IMR-90 (cell line): ENCODE results near the gene C1QTNF9B. TPM values are rescaled to one million over a fixed set of nuclear protein-coding genes. Genes with fewer than 3 reads are reported as not detected.

Experiments used
- ATAC-seq: fragments of 200-7000 bp; cut with Tn5 transposase; 2 replicates; pipeline ENCODE4 v1.9.1; 2020; ENCODE audit warnings: low read depth, mild to moderate bottlenecking, moderate library complexity
- BruUV-seq: library from RNA; stranded (reverse); fragments of 400-500 nt; replicated peaks from 2 replicates; lab custom pipeline; 2021; lab: Mats Ljungman, UMichigan
- CTCF ChIA-PET: fragments of 300-600 bp; formaldehyde crosslinking; extraction: SDS; loops from one replicate; lab custom pipeline; 2021; ENCODE audit warnings: antibody characterized with exemption; lab: Yijun Ruan, JAX
- POLR2A ChIA-PET: fragments of 300-600 bp; sonication (Branson Sonifier 250); formaldehyde crosslinking; loops from one replicate; lab custom pipeline; 2022; ENCODE audit warnings: antibody characterized with exemption; ENCODE audit not compliant: unreplicated experiment; lab: Charles Lee
- DNase-seq: peaks from one replicate; pipeline ENCODE4 v3.0.0; 2013
- H2AFZ ChIP-seq: replicated peaks from 2 replicates; pipeline ENCODE3; 2013; ENCODE audit warnings: low read length, mild to moderate bottlenecking; ENCODE audit not compliant: poor library complexity
- H2AK5ac ChIP-seq: 2 replicates; pipeline ENCODE4 v1.6.1; 2013; ENCODE audit warnings: low read depth, low read length, inconsistent platforms
- H2AK9ac ChIP-seq: replicated peaks from 2 replicates; pipeline ENCODE3; 2013; ENCODE audit warnings: mild to moderate bottlenecking, low read depth, low read length, moderate library complexity; ENCODE audit not compliant: poor library complexity
- H2BK120ac ChIP-seq: 2 replicates; pipeline ENCODE4 v1.6.1; 2013; ENCODE audit warnings: low read depth, low read length, inconsistent platforms
- H2BK15ac ChIP-seq: 3 replicates; pipeline ENCODE4 v1.6.1; 2013; ENCODE audit warnings: low read depth, low read length, inconsistent platforms
- H2BK20ac ChIP-seq: 2 replicates; pipeline ENCODE4 v1.6.1; 2013; ENCODE audit warnings: low read depth, mild to moderate bottlenecking, inconsistent platforms, low read length, moderate library complexity
- H2BK5ac ChIP-seq: 2 replicates; pipeline ENCODE4 v1.6.1; 2013; ENCODE audit warnings: mild to moderate bottlenecking, low read depth, low read length, inconsistent platforms; ENCODE audit not compliant: poor library complexity, severe bottlenecking
- H3K14ac ChIP-seq: replicated peaks from 2 replicates; pipeline ENCODE4 v1.6.1; 2013; ENCODE audit warnings: low read depth, low read length, inconsistent platforms
- H3K18ac ChIP-seq: 2 replicates; pipeline ENCODE4 v1.6.1; 2013; ENCODE audit warnings: low read depth, low read length, control low read depth
- H3K23ac ChIP-seq: 2 replicates; pipeline ENCODE4 v1.6.1; 2013; ENCODE audit warnings: low read depth, low read length, inconsistent platforms
- H3K27ac ChIP-seq: 2 replicates; pipeline ENCODE4 v1.5.1; 2013; ENCODE audit warnings: mild to moderate bottlenecking, control low read depth, low read length; ENCODE audit not compliant: insufficient read depth
- H3K27me3 ChIP-seq: 2 replicates; pipeline ENCODE4 v1.6.1; 2013; ENCODE audit warnings: low read length; ENCODE audit not compliant: control insufficient read depth, insufficient read depth
- H3K36me3 ChIP-seq: 2 replicates; pipeline ENCODE4 v1.6.1; 2013; ENCODE audit warnings: low read length, mixed read lengths; ENCODE audit not compliant: control insufficient read depth, insufficient read depth
- H3K4ac ChIP-seq: 2 replicates; pipeline ENCODE4 v1.6.1; 2013; ENCODE audit warnings: low read depth, low read length, inconsistent platforms
- H3K4me1 ChIP-seq: 2 replicates; pipeline ENCODE4 v1.6.1; 2013; ENCODE audit warnings: low read length, mixed read lengths; ENCODE audit not compliant: control insufficient read depth, insufficient read depth
- H3K4me2 ChIP-seq: 2 replicates; pipeline ENCODE4 v1.6.1; 2013; ENCODE audit warnings: low read depth, mild to moderate bottlenecking, control low read depth, low read length, moderate library complexity
- H3K4me3 ChIP-seq: 2 replicates; pipeline ENCODE4 v1.5.1; 2013; ENCODE audit warnings: low read depth, mild to moderate bottlenecking, control low read depth, low read length, moderate library complexity; ENCODE audit not compliant: insufficient read depth
- H3K56ac ChIP-seq: 2 replicates; pipeline ENCODE4 v1.6.1; 2013; ENCODE audit warnings: low read length, inconsistent platforms; ENCODE audit not compliant: insufficient read depth; ENCODE audit errors: extremely low read depth
- H3K79me1 ChIP-seq, 2 experiments: 2 replicates each; pipeline ENCODE4 v1.6.1; 2013; ENCODE audit warnings: low read length in 2 of 2, inconsistent platforms in 1 of 2, low read depth in 1 of 2
- H3K9ac ChIP-seq: 2 replicates; pipeline ENCODE4 v1.6.1; 2013; ENCODE audit warnings: low read depth, low read length, control low read depth
- H3K9me1 ChIP-seq: 2 replicates; pipeline ENCODE4 v1.6.1; 2013; ENCODE audit warnings: low read length, inconsistent platforms; ENCODE audit not compliant: insufficient read depth
- H3K9me3 ChIP-seq: 2 replicates; pipeline ENCODE4 v1.6.1; 2013; ENCODE audit warnings: low read length; ENCODE audit not compliant: control insufficient read depth, insufficient read depth
- H4K20me1 ChIP-seq: 2 replicates; pipeline ENCODE4 v1.6.1; 2013; ENCODE audit warnings: low read length, inconsistent platforms; ENCODE audit not compliant: insufficient read depth
- H4K5ac ChIP-seq: 2 replicates; pipeline ENCODE4 v1.6.1; 2013; ENCODE audit warnings: mild to moderate bottlenecking, low read depth, low read length, control low read depth
- H4K8ac ChIP-seq, 2 experiments: 2 replicates each; pipeline ENCODE4 v1.6.1; 2013; ENCODE audit warnings: low read depth in 2 of 2, low read length in 2 of 2, control low read depth in 1 of 2, inconsistent platforms in 1 of 2
- H4K91ac ChIP-seq: 2 replicates; pipeline ENCODE4 v1.6.1; 2013; ENCODE audit warnings: low read depth, low read length, inconsistent platforms; ENCODE audit not compliant: insufficient read depth
- FOS ChIP-seq: fragments of 150-350 bp; IDR thresholded peaks from 2 replicates; pipeline ENCODE4 v1.6.1; 2016; ENCODE audit warnings: low read depth, low read length
- RFX5 ChIP-seq: IDR thresholded peaks from 2 replicates; pipeline ENCODE4 v1.8.0; 2012; ENCODE audit warnings: low read depth, mild to moderate bottlenecking, low read length, moderate library complexity
- SMC3 ChIP-seq: fragments of 150-350 bp; IDR thresholded peaks from 2 replicates; pipeline ENCODE4 v1.6.1; 2016; ENCODE audit warnings: low read depth, mild to moderate bottlenecking, antibody characterized with exemption, low read length, moderate library complexity
- WGBS, 2 experiments: methylation state at CpG; one replicate each; pipeline versions ENCODE4 v1.1.5 to v1.1.7; 2013; ENCODE audit warnings: missing lambda C conversion rate in 2 of 2; ENCODE audit not compliant: insufficient read length in 1 of 2; ENCODE audit errors: extremely low coverage in 2 of 2; 5-methylcytosine and 5-hydroxymethylcytosine counted together
- dilution Hi-C: fragments of 300-500 bp; cut with HindIII; formaldehyde crosslinking; loops from one replicate; pipeline ENCODE4 v1.14.3; 2018; ENCODE audit warnings: low sequenced_read_pairs; ENCODE audit not compliant: unreplicated experiment
- in situ Hi-C: fragments of 300-500 bp; cut with MboI; formaldehyde crosslinking; loops from 3 replicates; pipeline ENCODE4 v1.14.3; 2019; ENCODE audit warnings: low sequenced_read_pairs, inconsistent platforms, mixed read lengths
- intact Hi-C: fragments of 100-400 bp; cut with micrococcal nuclease; formaldehyde crosslinking; loops from 2 replicates; pipeline ENCODE4 v1.10.0; 2022
- polyA plus RNA-seq, 3 experiments: library from polyadenylated mRNA; depleted of rRNA; stranded (reverse); fragments of >200 nt; gene quantifications; 2 replicates each; pipeline ENCODE4 v1.2.3, GENCODE V29; 2012; ENCODE audit warnings: low replicate concordance in 1 of 3
- total RNA-seq: library from RNA; depleted of rRNA; stranded (reverse); fragments of >200 nt; gene quantifications from 2 replicates; pipeline ENCODE4 v1.2.3, GENCODE V29; 2012
- TF ChIP-seq, protein P1 (sequence below): fragments of 150-350 bp; IDR thresholded peaks from 2 replicates; pipeline ENCODE4 v1.6.1; 2017; ENCODE audit warnings: mild to moderate bottlenecking, antibody characterized with exemption, low read length, low read depth

C1QTNF9B gene
- total and polyA plus RNA-seq, 2 of the 4 experiments (the other 2 are of a cell fraction): 0.72 to 1.1 TPM

GRCh38 chr13:23903906-23904280 lies 6.6 kb upstream of the C1QTNF9B start:
- no peak overlapping the region for H4K8ac ChIP-seq
- no peaks in the 10 kb centered on the region for H3K36me3 ChIP-seq
- H3K4me1 ChIP-seq: peaks cover 12% of the 10 kb centered on the region
- H3K14ac ChIP-seq: no peak overlapping the region
- no peak overlapping the region for H2AFZ ChIP-seq
- H2AK5ac ChIP-seq: peak overlapping the region; percentile 51; the same call in 1 of the 2 replicates
- H2BK120ac ChIP-seq: no peak overlapping the region
- H3K18ac ChIP-seq: no peak overlapping the region
- no peak overlapping the region for H4K5ac ChIP-seq
- ChIA-PET POLR2A (no interaction called here), CTCF (no interaction called here)
- DNase-seq (no peak), ATAC-seq (no peak)
- H2AK9ac ChIP-seq: no peak overlapping the region
- no peaks in the 10 kb centered on the region for H4K20me1 ChIP-seq
- TF ChIP-seq RFX5 (no peak), SMC3 (no peak), FOS (no peak)
- TF ChIP-seq, protein P1, sequence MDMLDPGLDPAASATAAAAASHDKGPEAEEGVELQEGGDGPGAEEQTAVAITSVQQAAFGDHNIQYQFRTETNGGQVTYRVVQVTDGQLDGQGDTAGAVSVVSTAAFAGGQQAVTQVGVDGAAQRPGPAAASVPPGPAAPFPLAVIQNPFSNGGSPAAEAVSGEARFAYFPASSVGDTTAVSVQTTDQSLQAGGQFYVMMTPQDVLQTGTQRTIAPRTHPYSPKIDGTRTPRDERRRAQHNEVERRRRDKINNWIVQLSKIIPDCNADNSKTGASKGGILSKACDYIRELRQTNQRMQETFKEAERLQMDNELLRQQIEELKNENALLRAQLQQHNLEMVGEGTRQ: no peak
- no peak overlapping the region for H3K23ac ChIP-seq
- BruUV-seq: no TSS peak
- H2BK20ac ChIP-seq: no peak overlapping the region
- peaks cover 9% of the 10 kb centered on the region for H3K9me1 ChIP-seq
- no CpG with 5 or more reads among the region's 16 CpGs for WGBS, 2 experiments
- H2BK15ac ChIP-seq: no peak overlapping the region
- no peak overlapping the region for H3K56ac ChIP-seq
- H3K27ac ChIP-seq: no peak overlapping the region
- H3K4ac ChIP-seq: no peak overlapping the region
- intact Hi-C loops: no loop called here
- H3K27me3 ChIP-seq: no peaks in the 10 kb centered on the region
- no peak overlapping the region for H2BK5ac ChIP-seq
- H3K4me3 ChIP-seq: no peak overlapping the region
- H4K91ac ChIP-seq: no peak overlapping the region
- no peaks in the 10 kb centered on the region for H3K9me3 ChIP-seq
- H3K9ac ChIP-seq: no peak overlapping the region
- H3K79me1 ChIP-seq: no peaks in the 10 kb centered on the region
- H3K4me2 ChIP-seq: no peak overlapping the region
- dilution Hi-C loops: no loop called here
- in situ Hi-C loops: no loop called here
